HepG2 (cell line): ENCODE results near the gene ZKSCAN5. TPM values are rescaled to one million over a fixed set of nuclear protein-coding genes. Genes with fewer than 3 reads are reported as not detected.

Experiments used
- BCL6 ChIP-seq: IDR thresholded peaks from 2 replicates; pipeline ENCODE4 v1.6.1; 2016; ENCODE audit warnings: missing genetic modification reagents, missing compliant biosample characterization
- CCAR2 ChIP-seq: fragments of 200-400 bp; formaldehyde crosslinking; optimal IDR thresholded peaks from 2 replicates; pipeline ENCODE3; 2018; ENCODE audit warnings: low read depth, mild to moderate bottlenecking, low read length, moderate library complexity
- FOXA1 ChIP-seq, 2 experiments: fragments of 450-650 bp in 1 of 2; sonication (generic) in 1 of 2; formaldehyde crosslinking in 1 of 2; IDR thresholded peaks; 2 replicates each; pipeline versions ENCODE4 v1.4.0 to v1.6.1; 2016 to 2020; ENCODE audit warnings: missing genetic modification reagents in 1 of 2
- KLF6 ChIP-seq: IDR thresholded peaks from 2 replicates; pipeline ENCODE4 v1.8.0; 2016; ENCODE audit warnings: missing biosample characterization, missing genetic modification reagents
- NBN ChIP-seq: fragments of 450-650 bp; conservative IDR thresholded peaks from 2 replicates; pipeline ENCODE4 v1.6.1; 2017
- NFYC ChIP-seq: IDR thresholded peaks from 2 replicates; pipeline ENCODE4 v1.6.1; 2016; ENCODE audit warnings: missing genetic modification reagents, missing compliant biosample characterization
- PHF5A ChIP-seq: IDR thresholded peaks from one replicate; pipeline ENCODE4 v1.6.1; 2018; ENCODE audit warnings: low read depth, missing genetic modification reagents; ENCODE audit not compliant: unreplicated experiment
- REPIN1 ChIP-seq: sonication (generic); formaldehyde crosslinking; IDR thresholded peaks from 2 replicates; pipeline ENCODE4 v1.8.0; 2022; ENCODE audit warnings: missing genetic modification reagents, low read depth, mild to moderate bottlenecking, borderline replicate concordance
- SIX4 ChIP-seq: sonication (generic); formaldehyde crosslinking; IDR thresholded peaks from 2 replicates; pipeline ENCODE4 v1.4.0; 2020; ENCODE audit warnings: missing genetic modification reagents
- SOX6 ChIP-seq, 2 experiments: fragments of 450-650 bp in 1 of 2; sonication (generic) in 1 of 2; formaldehyde crosslinking in 1 of 2; IDR thresholded peaks; 2 replicates each; pipeline versions ENCODE4 v1.4.0 to v1.6.1; 2017 to 2020; ENCODE audit warnings: antibody characterized with exemption in 1 of 2, mild to moderate bottlenecking in 1 of 2, missing genetic modification reagents in 1 of 2
- SP140L ChIP-seq: sonication (generic); formaldehyde crosslinking; IDR thresholded peaks from 2 replicates; pipeline ENCODE4 v1.4.0; 2020; ENCODE audit warnings: missing genetic modification reagents, borderline replicate concordance
- TP53 ChIP-seq: sonication (generic); formaldehyde crosslinking; conservative IDR thresholded peaks from 2 replicates; pipeline ENCODE4 v1.4.0; 2020; ENCODE audit warnings: missing genetic modification reagents
- ZNF224 ChIP-seq: sonication (generic); formaldehyde crosslinking; IDR thresholded peaks from 2 replicates; pipeline ENCODE4 v1.5.0; 2020; ENCODE audit warnings: mild to moderate bottlenecking, missing genetic modification reagents
- ZNF407 ChIP-seq: sonication (generic); formaldehyde crosslinking; IDR thresholded peaks from one replicate; pipeline ENCODE4 v1.5.1; 2020; ENCODE audit warnings: mild to moderate bottlenecking, missing genetic modification reagents; ENCODE audit errors: not compliant biosample characterization
- ZNF432 ChIP-seq: sonication (generic); formaldehyde crosslinking; IDR thresholded peaks from 2 replicates; pipeline ENCODE4 v1.5.0; 2020; ENCODE audit warnings: missing genetic modification reagents, mild to moderate bottlenecking, borderline replicate concordance
- ZNF607 ChIP-seq: sonication (generic); formaldehyde crosslinking; IDR thresholded peaks from 2 replicates; pipeline ENCODE4 v1.5.1; 2020; ENCODE audit warnings: missing genetic modification reagents, mild to moderate bottlenecking, borderline replicate concordance
- ZNF609 ChIP-seq: sonication (generic); formaldehyde crosslinking; IDR thresholded peaks from 2 replicates; pipeline ENCODE4 v1.4.0; 2020; ENCODE audit warnings: mild to moderate bottlenecking, missing genetic modification reagents, borderline replicate concordance
- ZNF629 ChIP-seq: sonication (generic); formaldehyde crosslinking; conservative IDR thresholded peaks from 2 replicates; pipeline ENCODE4 v1.5.0; 2020; ENCODE audit warnings: missing genetic modification reagents
- ZNF780A ChIP-seq: sonication (generic); formaldehyde crosslinking; IDR thresholded peaks from 2 replicates; pipeline ENCODE4 v1.8.0; 2022; ENCODE audit warnings: mild to moderate bottlenecking, missing genetic modification reagents, moderate library complexity
- polyA plus RNA-seq, 8 experiments: library from polyadenylated mRNA; depleted of rRNA in 3 of 8; stranded (reverse) in 7 of 8; unstranded in 1 of 8; fragments of >200 nt; fragmentation: Illumina TruSeq in 4 of 8; extraction: Trizol in 4 of 8; gene quantifications; 2 replicates each; pipeline versions ENCODE4 v1.2.1 to v1.2.3, GENCODE V29; 2011 to 2016; ENCODE audit warnings: low read depth in 4 of 8, missing spikeins in 1 of 8, mixed read lengths in 1 of 8; ENCODE audit not compliant: insufficient read depth in 1 of 8
- total RNA-seq, 5 experiments: library from RNA; depleted of rRNA; stranded (reverse); fragments of >200 nt; fragmentation: Illumina TruSeq; extraction: Trizol; gene quantifications; 2 replicates each; pipeline ENCODE4 v1.2.3, GENCODE V29; 2016; ENCODE audit warnings: low read depth in 1 of 5

The ZKSCAN5 gene
- total and polyA plus RNA-seq, 2 of the 13 experiments (the other 11 are each of a cell fraction or from before 2014, with no cell fraction given), result 5.5 to 11.7 TPM

- no peak for TF ChIP-seq ZNF407
- no peak for TF ChIP-seq SP140L (CRISPR knock-in tag)
- no peak for TF ChIP-seq ZNF609 (CRISPR knock-in tag)
- no peak for TF ChIP-seq CCAR2
- TF ChIP-seq NBN, result no peak
- TF ChIP-seq KLF6, result no peak
- no peak for TF ChIP-seq SOX6 (IDR thresholded peaks at IDR 0.05)
- no peak for TF ChIP-seq SOX6 (CRISPR knock-in tag; IDR thresholded peaks at IDR 0.05)
- TF ChIP-seq REPIN1 (CRISPR knock-in tag), result no peak
- TF ChIP-seq ZNF607 (CRISPR knock-in tag), result no peak
- no peak for TF ChIP-seq ZNF224 (CRISPR knock-in tag)
- no peak for TF ChIP-seq ZNF629 (CRISPR knock-in tag)
- no peak for TF ChIP-seq ZNF780A (CRISPR knock-in tag)
- TF ChIP-seq SIX4 (CRISPR knock-in tag), result no peak
- no peak for TF ChIP-seq TP53 (CRISPR knock-in tag)
- TF ChIP-seq ZNF432 (CRISPR knock-in tag), result no peak
- TF ChIP-seq FOXA1 (IDR thresholded peaks at IDR 0.05), result no peak
- no peak for TF ChIP-seq FOXA1 (CRISPR knock-in tag; IDR thresholded peaks at IDR 0.05)
- no peak for TF ChIP-seq PHF5A (CRISPR knock-in tag)
- peak; percentile 17; the same call in 1 of the 2 replicates for TF ChIP-seq BCL6 (CRISPR knock-in tag)
- TF ChIP-seq NFYC (CRISPR knock-in tag), result peak; percentile 67
Measured at GRCh38 chr7:99473315-99473596, 31.2 kb upstream of the ZKSCAN5 start (continued).
